Keratinocyte (primary cell): ENCODE results near the gene SLC51A.

ENCODE experiments used
- EZH2 ChIP-seq: IDR thresholded peaks from one replicate; pipeline ENCODE4 v1.6.1; 2012; ENCODE audit warnings: inconsistent platforms, mild to moderate bottlenecking, low read length, moderate library complexity
- TF ChIP-seq, protein P1 (sequence below), 3 experiments: IDR thresholded peaks in 1 of 3; conservative IDR thresholded peaks in 1 of 3; optimal IDR thresholded peaks in 1 of 3; 2 replicates in 2 of 3; 3 replicates in 1 of 3; pipeline versions ENCODE3 to v1.5.1; 2011; ENCODE audit warnings: low read length in 3 of 3, mild to moderate bottlenecking in 3 of 3, moderate library complexity in 2 of 3, control low read depth in 1 of 3, inconsistent platforms in 1 of 3; ENCODE audit not compliant: insufficient read depth in 2 of 3; ENCODE audit errors: extremely low read depth in 1 of 3

DNA sequence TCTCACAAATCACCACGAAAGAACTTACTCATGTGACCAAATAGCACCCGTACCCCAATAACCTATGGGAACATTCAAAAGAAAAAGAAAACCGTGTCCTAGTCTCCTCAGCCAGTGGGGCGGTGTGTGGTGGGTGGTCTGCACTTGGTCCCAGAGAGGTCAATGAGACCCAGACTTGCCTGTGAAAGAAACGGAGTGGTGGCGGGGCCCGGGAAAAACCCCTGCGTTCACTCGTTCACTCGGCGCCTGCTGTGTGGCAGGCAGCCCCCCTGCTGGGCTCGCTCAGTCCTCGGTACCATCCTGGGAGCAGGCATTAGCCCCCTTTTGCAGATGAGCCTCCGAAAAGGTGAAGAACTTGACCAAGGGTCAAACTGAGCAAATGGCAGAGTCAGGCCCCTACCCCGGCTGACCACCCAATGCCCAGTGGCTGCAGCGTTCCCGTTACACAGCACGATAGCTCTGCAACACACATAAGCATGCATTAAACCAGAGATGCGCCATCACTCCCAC is 41.2 kb upstream of the SLC51A start:
- TF ChIP-seq, protein P1, sequence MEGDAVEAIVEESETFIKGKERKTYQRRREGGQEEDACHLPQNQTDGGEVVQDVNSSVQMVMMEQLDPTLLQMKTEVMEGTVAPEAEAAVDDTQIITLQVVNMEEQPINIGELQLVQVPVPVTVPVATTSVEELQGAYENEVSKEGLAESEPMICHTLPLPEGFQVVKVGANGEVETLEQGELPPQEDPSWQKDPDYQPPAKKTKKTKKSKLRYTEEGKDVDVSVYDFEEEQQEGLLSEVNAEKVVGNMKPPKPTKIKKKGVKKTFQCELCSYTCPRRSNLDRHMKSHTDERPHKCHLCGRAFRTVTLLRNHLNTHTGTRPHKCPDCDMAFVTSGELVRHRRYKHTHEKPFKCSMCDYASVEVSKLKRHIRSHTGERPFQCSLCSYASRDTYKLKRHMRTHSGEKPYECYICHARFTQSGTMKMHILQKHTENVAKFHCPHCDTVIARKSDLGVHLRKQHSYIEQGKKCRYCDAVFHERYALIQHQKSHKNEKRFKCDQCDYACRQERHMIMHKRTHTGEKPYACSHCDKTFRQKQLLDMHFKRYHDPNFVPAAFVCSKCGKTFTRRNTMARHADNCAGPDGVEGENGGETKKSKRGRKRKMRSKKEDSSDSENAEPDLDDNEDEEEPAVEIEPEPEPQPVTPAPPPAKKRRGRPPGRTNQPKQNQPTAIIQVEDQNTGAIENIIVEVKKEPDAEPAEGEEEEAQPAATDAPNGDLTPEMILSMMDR (optimal IDR thresholded peaks at IDR 0.05 in 1 of 3, IDR thresholded peaks at IDR 0.05 in 1 of 3, conservative IDR thresholded peaks at IDR 0.05 in 1 of 3; ENCODE audit: extremely low read depth in 1 of 3, insufficient read depth in 2 of 3, low read length in 3 of 3) = no peak
- no peak for TF ChIP-seq EZH2
